ENCODE data around the gene MAPKAP1. TPM values are rescaled to one million over a fixed set of nuclear protein-coding genes. Genes with fewer than 3 reads are reported as not detected.

The MAPKAP1 gene
- total RNA-seq, 2 donors from 2014 or later, result 73.4 to 81.5 TPM

- Histone ChIP-seq H3K27me3 (replicated peaks; ENCODE audit: insufficient read depth) (no peaks in the 10 kb centered on the region), H3K27ac (no peak overlapping the region), H3K36me3 (no peaks in the 10 kb centered on the region), H3K4me3 (no peak overlapping the region), H3K4me1 (ENCODE audit: control insufficient read depth in 1 of 2, low read depth in 2 of 2) (no peaks in the 10 kb centered on the region), H3K9me3 (no peaks in the 10 kb centered on the region)
- no peak for TF ChIP-seq CTCF (IDR thresholded peaks at IDR 0.05)
- no peak for ATAC-seq (ENCODE audit: insufficient number of reproducible peaks, low FRiP score, low read depth)
- no peak for DNase-seq (ENCODE audit: low spot score)
These were observed 213.6 kb downstream of the MAPKAP1 start for GRCh38 chr9:125493384-125493783.

GRCh38 chr9:125492719-125493118 lies 214.3 kb downstream of the MAPKAP1 start:
- H3K4me1 ChIP-seq (ENCODE audit: control insufficient read depth in 1 of 2, low read depth in 2 of 2), result no peaks in the 10 kb centered on the region
- no peaks in the 10 kb centered on the region for H3K36me3 ChIP-seq
- DNase-seq (ENCODE audit: low spot score), result no peak
- no peak for ATAC-seq (ENCODE audit: insufficient number of reproducible peaks, low FRiP score, low read depth)
- H3K27me3 ChIP-seq (replicated peaks; ENCODE audit: insufficient read depth), result no peaks in the 10 kb centered on the region
- H3K9me3 ChIP-seq, result no peaks in the 10 kb centered on the region
- H3K27ac ChIP-seq, result no peak overlapping the region
- no peak for TF ChIP-seq CTCF (IDR thresholded peaks at IDR 0.05)
- H3K4me3 ChIP-seq, result no peak overlapping the region

GRCh38 chr9:125487842-125488241 lies 219.2 kb downstream of the MAPKAP1 start:
- peaks cover 1% of the 10 kb centered on the region for H3K36me3 ChIP-seq
- ATAC-seq (ENCODE audit: insufficient number of reproducible peaks, low FRiP score, low read depth), result no peak
- H3K4me3 ChIP-seq, result no peak overlapping the region
- H3K27me3 ChIP-seq (replicated peaks; ENCODE audit: insufficient read depth), result no peaks in the 10 kb centered on the region
- TF ChIP-seq CTCF (IDR thresholded peaks at IDR 0.05), result no peak
- H3K9me3 ChIP-seq, result no peaks in the 10 kb centered on the region
- no peak for DNase-seq (ENCODE audit: low spot score)
- H3K4me1 ChIP-seq (ENCODE audit: control insufficient read depth in 1 of 2, low read depth in 2 of 2), result peaks cover 0 to 6% of the 10 kb centered on the region in 2 donors
- H3K27ac ChIP-seq, result no peak overlapping the region

GRCh38 chr9:125486576-125486975 lies 220.4 kb downstream of the MAPKAP1 start:
- ATAC-seq (ENCODE audit: insufficient number of reproducible peaks, low FRiP score, low read depth), result no peak

GRCh38 chr9:125486152-125486508 lies 220.9 kb downstream of the MAPKAP1 start:
- DNase-seq (ENCODE audit: low spot score) (no peak), ATAC-seq (ENCODE audit: insufficient number of reproducible peaks, low FRiP score, low read depth) (no peak)
- Histone ChIP-seq H3K4me1 (ENCODE audit: control insufficient read depth in 1 of 2, low read depth in 2 of 2) (peaks cover 0 to 6% of the 10 kb centered on the region in 2 donors), H3K9me3 (no peaks in the 10 kb centered on the region), H3K27me3 (replicated peaks; ENCODE audit: insufficient read depth) (no peaks in the 10 kb centered on the region), H3K36me3 (peaks cover 10% of the 10 kb centered on the region), H3K27ac (no peak overlapping the region), H3K4me3 (no peak overlapping the region)
- no peak for TF ChIP-seq CTCF (IDR thresholded peaks at IDR 0.05)

More at GRCh38 chr9:125486576-125486975, 220.4 kb downstream of the MAPKAP1 start:
- TF ChIP-seq CTCF (IDR thresholded peaks at IDR 0.05), result no peak
- no peak for DNase-seq (ENCODE audit: low spot score)
- Histone ChIP-seq H3K27ac (no peak overlapping the region), H3K36me3 (peaks cover 7% of the 10 kb centered on the region), H3K27me3 (replicated peaks; ENCODE audit: insufficient read depth) (no peaks in the 10 kb centered on the region), H3K4me1 (ENCODE audit: control insufficient read depth in 1 of 2, low read depth in 2 of 2) (peaks cover 0 to 6% of the 10 kb centered on the region in 2 donors), H3K9me3 (no peaks in the 10 kb centered on the region), H3K4me3 (no peak overlapping the region)

All from thoracic aorta (tissue), 2 donors.